UCSD-AML1 (cell line): ENCODE data around the gene KCNJ4.
"Not testable (repeated sequence)": the region's sequence is repeated elsewhere in the genome, so short reads cannot be mapped to it uniquely, and the experiment has no call there.

ENCODE experiments used
- DNase-seq: peaks from one replicate; lab custom pipeline; 2025; ENCODE audit not compliant: unreplicated experiment; lab: John Stamatoyannopoulos, UW

KCNJ4 gene

GRCh38 chr22:38471237-38471636 lies 16.2 kb upstream of the KCNJ4 start:
- DNase-seq: no peak

- DNase-seq: not testable (repeated sequence)
These were observed 15.2 kb upstream of the KCNJ4 start for GRCh38 chr22:38470179-38470578.

GRCh38 chr22:38469306-38469781 lies 14.3 kb upstream of the KCNJ4 start:
- DNase-seq: no peak

GRCh38 chr22:38468443-38469305 lies 13.7 kb upstream of the KCNJ4 start:
- no peak for DNase-seq

- peak; percentile 30 for DNase-seq
These were observed 13.0 kb upstream of the KCNJ4 start, which contains the start of gene KDELR3 for GRCh38 chr22:38467904-38468442. KDELR3 (plus strand) TSS chr22:38468096; CDS start chr22:38468234, 138 bp downstream.

- DNase-seq: no peak
These were observed 12.5 kb upstream of the KCNJ4 start for GRCh38 chr22:38467438-38467903.

- DNase-seq: no peak
These were observed 10.9 kb upstream of the KCNJ4 start for GRCh38 chr22:38465673-38466490.

- no peak for DNase-seq
These were observed 10.1 kb upstream of the KCNJ4 start for GRCh38 chr22:38464992-38465672.

- DNase-seq: peak; percentile 30
These were observed 8.2 kb upstream of the KCNJ4 start for GRCh38 chr22:38462960-38463784.

GRCh38 chr22:38461414-38462081 lies 6.5 kb upstream of the KCNJ4 start:
- peak; percentile 75 for DNase-seq

- DNase-seq: no peak
These were observed 6.0 kb upstream of the KCNJ4 start for GRCh38 chr22:38461057-38461413.

- DNase-seq: no peak
These were observed 5.4 kb upstream of the KCNJ4 start for GRCh38 chr22:38460426-38460840.

- DNase-seq: no peak
These were observed 2.1 kb upstream of the KCNJ4 start for GRCh38 chr22:38456841-38457699.

GRCh38 chr22:38456272-38456835 lies 1.4 kb upstream of the KCNJ4 start:
- DNase-seq: no peak

GRCh38 chr22:38455530-38456271 lies 702 bp upstream of the KCNJ4 start:
- DNase-seq: no peak

GRCh38 chr22:38454353-38455075 lies 485 bp downstream of the KCNJ4 start:
- DNase-seq: no peak

- DNase-seq: no peak
These were observed 1.0 kb downstream of the KCNJ4 start for GRCh38 chr22:38453996-38454352.
